ENCODE results near the gene BACH2.
"Not testable (repeated sequence)": the region's sequence is repeated elsewhere in the genome, so short reads cannot be mapped to it uniquely, and the experiment has no call there.

Gene BACH2

DNA sequence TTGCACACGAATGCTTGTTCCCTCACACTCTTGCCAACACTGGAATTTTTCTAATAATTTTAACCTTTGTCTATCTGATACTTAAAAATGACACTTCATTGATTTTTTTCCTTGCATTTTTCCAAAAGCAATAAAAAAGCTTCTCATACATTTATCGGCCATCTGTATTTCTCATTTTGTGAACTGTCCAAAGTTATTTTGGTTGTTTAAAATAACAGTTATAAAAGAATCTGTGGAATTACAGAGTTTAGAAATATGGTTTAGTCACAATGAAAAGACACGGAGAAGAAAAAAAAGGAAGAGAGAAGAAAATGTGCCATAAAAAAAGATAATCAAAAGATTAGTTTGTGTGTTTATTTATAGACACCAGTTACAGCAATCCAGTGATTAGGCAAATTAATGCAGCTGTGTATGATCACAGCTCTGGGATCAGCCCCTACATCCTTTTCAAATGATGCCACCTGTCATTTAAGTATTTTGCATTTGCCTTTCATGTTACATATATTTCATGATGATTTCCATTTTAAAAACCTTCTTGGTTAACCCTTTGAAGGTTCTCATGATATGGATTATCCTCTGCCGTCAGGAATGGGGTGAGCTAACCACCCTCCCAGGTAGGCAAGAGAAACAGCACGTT lies 171.7 kb downstream of the BACH2 start:
- DNase-seq (ENCODE audit: low spot score): no peak

DNA sequence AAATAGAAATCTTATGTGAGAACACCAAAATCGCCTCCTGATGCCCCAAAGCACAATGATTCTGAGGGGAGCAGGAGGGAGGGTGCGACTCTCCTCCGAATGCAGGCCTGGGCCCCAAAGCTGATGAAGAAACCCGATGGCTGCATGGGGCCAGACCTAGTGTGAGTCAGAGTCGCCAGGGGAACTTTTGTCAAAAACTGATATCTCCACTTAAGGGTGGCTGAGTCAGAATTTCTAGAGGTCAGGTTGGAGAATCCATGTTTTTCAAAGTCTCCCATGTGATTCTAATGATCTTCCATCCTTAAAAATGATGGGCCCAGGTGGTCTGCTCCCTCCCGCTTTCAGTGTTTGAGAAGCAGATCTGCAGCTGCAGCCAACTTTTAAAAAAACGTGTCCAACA lies 172.8 kb downstream of the BACH2 start:
- no peak for DNase-seq (ENCODE audit: low spot score)

DNA sequence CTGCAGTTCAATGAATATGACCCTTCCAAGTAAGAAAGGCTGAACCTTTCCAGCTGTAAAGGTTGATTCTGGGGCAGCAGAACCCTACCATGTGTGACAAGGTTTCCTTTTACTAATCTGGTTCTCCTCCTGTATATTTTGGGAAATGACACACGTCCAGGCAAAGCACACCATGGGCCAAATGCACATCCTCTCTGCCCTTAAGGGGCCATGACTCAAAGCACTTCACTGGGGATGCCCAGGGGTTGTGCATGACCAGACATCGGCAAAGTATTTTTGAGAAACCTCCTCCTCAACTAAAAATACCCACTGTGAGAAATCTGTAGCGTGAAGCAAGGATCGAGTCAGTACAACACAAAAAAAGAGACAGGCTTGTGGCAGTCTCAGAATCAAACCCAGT lies 174.7 kb downstream of the BACH2 start:
- no peak for DNase-seq (ENCODE audit: low spot score)

DNA sequence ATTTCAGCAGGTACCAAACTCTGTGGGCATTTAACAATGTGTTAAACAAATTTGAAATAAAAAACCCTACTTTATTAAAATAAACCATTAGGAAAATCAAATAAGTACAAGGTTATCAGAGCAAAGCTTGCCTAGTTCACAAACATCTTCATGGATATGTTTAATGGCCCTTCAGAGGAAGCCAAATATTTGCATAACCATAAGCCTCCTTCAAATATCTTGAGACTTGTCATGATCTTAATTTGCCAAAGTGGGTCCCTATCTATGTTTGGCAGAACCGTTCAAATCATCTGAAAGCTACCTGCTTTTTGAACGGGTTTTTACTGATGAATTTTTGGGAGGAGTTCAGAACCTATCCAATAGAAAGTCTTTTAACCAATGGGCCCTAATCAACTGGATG lies 176.3 kb downstream of the BACH2 start:
- no peak for DNase-seq (ENCODE audit: low spot score)

DNA sequence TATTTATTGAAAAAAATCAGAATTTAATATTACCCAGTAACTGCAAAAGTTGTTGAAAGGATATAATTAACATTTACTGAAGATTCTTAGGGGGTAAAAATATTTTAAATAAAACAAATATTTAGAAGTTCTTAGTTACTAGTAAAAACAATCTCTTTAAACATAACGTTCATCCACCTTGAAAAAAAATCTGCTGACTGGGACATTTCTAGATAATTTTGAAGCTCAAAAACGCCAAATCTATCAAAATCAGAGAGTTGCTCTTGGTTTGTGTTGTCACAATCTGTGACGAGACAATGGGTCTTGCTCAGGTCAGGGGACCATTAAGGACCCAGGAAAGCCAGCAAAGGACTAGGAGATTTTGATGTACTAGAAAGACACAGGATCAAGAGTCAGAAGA lies 177.0 kb downstream of the BACH2 start:
- no peak for DNase-seq (ENCODE audit: low spot score)

DNA sequence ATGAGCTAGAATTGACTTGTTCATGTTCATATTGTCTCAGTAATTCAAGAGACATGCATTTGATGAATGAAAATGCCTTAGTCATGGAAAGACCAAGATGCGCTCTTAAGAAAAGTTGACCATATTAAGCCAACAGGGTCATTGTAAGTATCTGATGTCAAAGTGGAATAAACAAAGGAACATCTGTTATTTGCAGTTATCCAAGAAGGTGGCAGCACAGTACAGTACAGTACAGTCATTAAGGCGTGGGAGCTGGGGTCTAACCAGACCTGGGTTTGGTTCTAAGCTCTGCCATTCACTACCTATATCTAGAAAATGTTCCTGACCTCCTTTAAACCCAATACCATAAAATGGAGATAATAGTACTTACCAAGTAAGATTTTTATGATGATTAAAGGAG lies 178.1 kb downstream of the BACH2 start:
- no peak for DNase-seq (ENCODE audit: low spot score)

DNA sequence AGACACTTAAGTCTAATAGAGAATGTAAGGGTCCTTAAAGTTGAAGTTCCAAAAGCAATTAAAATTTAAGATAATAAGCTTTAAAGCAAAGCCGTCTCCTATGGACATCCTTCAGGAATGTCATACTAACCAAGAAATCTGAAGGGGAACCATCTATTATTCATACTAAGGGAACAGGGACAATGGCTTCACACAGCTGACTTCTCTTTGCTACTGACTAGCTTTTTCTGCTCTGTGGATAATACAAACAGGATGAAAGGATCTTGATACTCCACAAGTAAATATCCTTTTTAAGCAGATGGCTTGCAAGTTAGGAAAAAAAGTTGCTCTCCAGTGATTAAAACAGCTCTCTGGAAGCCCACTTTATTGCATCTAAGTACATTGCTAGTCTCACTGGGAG lies 178.6 kb downstream of the BACH2 start:
- DNase-seq (ENCODE audit: low spot score): no peak

DNA sequence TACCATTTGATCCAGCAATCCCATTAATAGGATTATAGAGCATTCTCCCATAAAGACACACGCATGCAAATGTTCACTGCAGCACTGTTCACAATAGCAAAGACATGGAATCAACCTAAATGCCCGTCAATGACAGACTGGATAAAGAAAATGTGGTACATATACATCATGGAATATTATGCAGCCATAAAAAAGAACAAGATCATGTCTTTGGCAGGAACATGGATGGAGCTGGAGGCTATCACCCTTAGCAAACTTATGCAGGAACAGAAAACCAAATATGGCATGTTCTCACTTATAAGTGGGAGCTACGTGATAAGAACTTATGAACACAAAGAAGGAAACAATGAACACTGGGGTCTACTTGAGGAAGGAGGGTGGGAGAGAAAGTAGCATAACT lies 180.5 kb downstream of the BACH2 start:
- not testable (repeated sequence) for DNase-seq (ENCODE audit: low spot score)

DNA sequence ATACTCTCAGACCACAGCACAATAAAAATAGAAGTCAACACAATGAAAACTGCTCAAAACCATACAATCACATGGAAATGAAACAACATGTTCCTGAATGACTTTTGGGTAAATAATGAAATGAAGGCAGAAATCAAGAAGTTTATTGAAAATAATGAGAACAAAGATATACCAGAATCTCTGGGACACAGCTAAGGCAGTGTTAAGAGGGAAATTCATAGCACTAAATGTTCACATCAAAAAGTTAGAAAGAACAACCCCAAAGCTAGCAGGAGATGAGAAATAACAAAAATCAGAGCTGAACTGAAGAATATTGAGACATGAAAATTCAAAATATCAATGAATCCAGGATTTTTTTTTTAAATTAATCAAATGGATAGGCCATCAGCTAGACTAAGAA lies 183.3 kb downstream of the BACH2 start:
- DNase-seq (ENCODE audit: low spot score): no peak

DNA sequence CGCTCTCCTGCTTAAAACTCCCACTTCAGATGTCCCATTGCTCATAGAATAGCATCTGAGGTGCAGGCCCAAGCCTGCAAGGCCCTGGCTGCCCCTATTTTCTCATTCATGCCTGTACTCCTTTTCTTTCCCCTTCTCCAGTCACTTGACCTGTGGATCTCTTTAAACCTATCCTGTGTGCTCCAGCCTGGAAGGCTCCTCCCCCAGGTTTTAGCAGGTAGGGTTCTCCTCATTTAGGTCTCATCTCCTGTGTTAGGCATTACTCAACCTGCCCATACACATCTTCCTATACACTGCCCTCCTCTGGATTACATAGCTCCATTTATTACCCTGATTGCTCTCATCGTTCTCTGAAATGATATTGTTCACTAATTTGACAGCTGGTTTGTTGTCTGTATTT lies 185.3 kb downstream of the BACH2 start:
- DNase-seq (ENCODE audit: low spot score): no peak

DNA sequence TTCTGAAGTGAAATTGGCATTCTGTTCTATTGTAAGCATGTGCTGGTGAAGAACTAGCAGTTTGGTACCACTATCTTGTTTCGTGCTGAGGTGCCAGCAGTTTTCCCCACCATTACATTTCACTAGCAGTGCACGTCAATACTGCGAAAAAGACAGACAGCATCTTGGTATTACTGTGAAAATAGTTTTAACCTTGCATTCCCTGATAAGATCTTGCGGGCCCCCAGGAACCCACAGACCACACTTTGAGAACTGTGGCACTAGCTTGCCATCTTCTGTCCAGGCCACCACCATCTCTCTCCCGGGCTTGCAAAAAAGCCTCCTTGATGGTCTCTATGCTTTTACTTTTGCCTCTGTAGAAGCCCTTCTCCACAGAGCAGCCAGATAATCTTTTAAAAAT lies 185.7 kb downstream of the BACH2 start:
- DNase-seq (ENCODE audit: low spot score): no peak

DNA sequence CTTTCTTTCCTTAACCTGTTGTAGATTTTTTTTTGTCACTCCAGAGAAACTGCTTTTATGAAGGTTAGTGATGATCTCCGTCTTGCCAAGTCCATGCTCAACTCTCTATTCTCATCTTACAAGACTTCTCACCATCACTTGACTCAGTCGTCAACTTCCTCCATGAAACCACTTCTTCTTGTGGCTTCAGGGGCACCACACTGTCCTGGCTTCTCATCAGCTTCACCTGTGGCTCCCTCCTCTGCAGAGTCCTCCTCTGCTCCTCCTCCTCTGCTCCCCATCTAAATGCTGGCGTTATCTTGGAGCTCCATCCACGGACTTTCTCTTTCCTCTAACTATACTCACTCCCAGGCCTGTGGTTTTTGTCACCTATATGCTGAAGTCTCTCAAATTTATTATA lies 187.5 kb downstream of the BACH2 start:
- DNase-seq (ENCODE audit: low spot score): no peak

DNA sequence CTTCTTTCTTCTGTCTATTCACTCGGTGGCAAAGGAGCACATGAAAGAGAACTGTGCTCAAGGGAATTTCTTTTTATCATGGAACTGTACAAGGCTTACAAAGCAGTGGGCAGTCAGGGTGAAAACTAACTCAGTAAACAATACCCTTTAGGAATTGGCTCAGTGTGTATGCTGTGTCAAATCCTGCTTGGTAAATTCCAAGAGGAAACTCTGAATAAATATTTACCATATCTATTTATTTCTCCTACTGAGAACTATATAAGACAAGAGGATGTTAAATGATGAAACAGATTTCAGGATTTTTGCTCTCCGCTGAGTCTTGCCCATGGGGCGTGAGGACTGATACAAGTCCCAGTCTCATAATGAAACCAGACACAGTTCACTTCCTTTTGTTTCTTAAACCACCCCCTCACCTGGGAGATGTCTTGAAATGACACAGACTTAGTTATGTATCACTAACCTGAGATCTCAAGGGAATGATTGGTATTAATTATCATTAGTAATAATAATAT lies 188.8 kb downstream of the BACH2 start:
- DNase-seq (ENCODE audit: low spot score): no peak

DNA sequence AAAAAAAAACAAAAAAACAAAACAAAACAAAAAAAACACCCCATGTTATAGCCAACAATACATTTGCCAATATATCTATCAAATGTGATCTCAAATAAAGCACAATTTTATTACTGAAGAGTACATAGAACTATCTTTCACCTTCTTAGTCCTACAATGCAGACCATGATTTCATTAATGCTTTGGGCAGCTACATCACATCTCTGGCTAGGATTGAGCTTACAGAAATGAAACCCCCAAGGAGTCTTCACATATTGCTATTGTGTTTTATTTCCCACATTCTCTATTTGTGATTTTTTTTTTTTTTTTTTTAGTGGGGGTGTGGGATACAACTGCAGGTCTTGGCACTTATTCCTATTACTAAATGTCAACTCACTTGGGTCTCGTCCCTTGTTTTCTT lies 189.3 kb downstream of the BACH2 start:
- no peak for DNase-seq (ENCODE audit: low spot score)

DNA sequence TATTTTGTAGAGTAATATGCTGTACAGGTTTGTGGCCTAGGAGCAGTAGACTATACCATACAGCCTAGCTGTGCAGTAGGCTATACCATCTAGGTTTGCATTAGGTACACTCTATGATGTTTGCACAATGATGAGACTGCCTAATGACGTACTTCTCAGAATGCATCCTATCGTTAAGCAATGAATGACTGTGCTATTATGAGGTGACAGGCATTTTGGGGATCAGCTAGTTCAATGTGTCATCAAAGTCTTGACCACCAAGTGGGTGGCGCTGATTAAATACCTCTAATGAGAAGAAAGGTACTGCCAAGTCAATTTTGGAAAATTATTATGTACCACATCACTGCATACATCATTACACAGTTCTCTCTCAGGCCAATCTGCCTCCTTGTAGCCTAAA lies 190.2 kb downstream of the BACH2 start:
- no peak for DNase-seq (ENCODE audit: low spot score)

DNA sequence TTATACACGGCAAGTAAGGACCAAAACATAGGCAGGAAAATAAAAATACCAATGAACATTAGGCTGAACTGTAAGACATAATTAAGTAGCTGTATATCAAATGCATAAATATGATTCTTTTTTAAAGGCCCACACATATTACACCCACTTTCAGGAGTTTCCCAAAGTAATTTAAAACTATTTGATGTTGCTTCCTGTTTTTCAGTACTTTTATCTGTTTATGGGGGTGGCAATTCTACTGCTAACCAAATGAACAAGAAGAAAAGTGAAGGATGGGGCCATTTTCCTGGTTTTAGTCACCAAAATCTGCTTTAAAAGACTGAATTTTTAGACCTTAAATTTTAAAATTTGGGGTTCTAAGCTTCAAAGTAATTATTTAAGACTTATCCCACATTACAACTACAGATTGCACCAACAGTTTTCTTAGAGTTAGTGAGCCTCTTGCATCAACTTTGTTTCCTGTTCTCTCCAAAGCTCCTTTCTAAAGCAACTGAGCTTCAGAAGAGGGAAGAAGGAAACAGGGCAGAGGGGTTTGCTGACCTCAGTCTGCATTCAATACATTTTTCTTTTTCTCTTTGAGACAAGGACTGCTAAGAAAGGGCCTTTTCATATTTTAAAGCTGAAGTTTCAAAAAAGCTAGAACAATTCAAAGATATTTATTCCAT lies 191.0 kb downstream of the BACH2 start:
- no peak for DNase-seq (ENCODE audit: low spot score)

DNA sequence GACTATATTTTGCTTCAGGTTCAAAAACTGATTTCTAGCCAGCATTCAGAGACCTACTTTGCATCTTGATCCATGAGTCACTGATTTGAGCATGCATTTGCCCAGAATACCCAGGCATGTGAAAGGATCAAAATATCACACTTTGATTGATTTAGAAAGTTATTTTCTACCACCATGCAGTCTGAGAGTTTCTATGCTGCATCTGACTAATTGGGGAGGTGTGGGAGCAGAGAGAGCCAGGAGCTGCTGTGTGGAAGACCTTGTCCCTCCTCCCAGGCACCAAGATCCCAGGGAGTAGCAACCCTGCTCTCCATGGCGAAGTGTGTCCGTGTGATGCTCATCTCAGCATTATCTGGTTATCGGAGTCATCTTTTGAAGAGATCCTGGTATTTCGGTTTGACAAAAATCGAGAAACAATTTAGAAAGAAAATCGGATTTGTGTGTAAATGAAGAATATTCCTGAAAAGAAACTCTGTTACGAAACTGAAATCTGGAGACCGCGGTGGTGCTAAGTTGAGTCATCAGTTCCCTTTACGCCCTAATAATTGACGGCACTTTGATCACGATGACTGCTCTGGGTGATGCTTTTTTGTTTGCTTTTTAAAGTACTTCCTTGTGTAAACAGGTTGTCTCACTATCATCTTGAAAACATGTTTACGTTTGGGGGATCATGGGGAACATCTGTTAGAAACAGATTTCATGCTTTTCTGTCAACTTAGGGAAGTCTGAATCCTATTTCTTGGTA lies 193.4 kb downstream of the BACH2 start:
- no peak for DNase-seq (ENCODE audit: low spot score)

DNA sequence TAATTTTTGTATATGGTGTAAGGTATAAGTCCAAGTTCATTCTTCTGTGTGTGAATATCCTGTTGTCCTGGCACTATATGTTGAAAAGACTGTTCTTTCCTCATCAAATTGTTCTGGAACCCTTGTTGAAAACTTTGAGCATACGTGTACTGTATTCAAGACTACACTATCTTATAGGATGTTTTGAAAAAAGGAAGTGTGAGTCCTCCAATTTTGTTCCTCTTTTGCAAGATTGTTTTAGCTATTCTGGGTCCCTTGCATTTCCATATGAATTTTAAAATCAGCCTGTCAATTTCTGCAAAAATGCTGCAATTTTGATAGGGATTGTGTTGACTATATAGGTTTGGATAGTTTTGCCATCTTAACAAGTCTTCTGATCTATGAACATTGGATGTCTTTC lies 195.2 kb downstream of the BACH2 start:
- DNase-seq (ENCODE audit: low spot score): no peak

DNA sequence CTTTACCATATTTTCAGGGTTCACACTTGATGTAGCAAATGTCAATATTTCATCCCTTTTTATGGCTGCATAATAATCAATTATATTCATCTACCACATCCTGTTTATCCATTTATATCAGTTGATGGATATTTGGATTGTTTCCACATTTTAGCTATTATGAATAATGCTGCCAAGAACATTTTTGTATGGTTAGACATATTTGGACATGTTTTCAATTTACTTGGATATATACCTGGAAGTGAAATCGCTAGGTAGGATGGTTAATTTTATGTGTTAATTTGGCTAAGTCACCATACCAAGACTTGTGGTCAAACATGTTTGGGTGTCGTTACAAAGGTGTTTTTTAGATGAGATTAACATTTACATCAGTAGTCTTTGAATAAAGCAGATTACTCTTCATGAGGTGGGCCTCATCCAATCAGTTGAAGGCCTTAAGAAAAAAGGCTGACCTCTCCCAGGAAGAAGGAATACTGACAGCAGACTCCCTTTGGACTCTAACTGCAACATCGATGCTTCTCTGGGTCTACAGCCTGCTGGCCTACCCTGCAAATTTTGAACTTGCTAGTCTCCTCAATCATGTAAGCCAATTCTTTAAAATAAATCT lies 196.5 kb downstream of the BACH2 start:
- DNase-seq (ENCODE audit: low spot score): no peak

DNA sequence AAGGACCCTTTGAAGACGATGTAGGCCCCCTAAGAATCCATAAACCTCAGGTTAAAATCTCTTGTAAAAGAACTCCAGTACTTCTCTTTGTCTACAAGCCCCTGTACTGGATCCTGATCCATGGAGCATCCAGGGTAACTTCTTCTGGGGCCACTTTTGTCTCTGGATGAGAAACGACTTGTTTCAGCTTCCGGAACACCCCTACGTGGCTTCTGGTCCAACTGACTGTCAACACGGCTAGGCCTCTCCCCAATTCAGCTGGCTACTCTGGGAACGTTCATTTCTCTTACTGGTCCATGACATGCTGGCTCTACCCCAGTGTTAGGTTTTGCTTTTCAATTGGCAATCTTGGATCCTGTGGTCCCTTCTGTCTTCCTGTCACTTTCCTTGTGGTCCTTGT lies 198.0 kb downstream of the BACH2 start:
- no peak for DNase-seq (ENCODE audit: low spot score)

DNA sequence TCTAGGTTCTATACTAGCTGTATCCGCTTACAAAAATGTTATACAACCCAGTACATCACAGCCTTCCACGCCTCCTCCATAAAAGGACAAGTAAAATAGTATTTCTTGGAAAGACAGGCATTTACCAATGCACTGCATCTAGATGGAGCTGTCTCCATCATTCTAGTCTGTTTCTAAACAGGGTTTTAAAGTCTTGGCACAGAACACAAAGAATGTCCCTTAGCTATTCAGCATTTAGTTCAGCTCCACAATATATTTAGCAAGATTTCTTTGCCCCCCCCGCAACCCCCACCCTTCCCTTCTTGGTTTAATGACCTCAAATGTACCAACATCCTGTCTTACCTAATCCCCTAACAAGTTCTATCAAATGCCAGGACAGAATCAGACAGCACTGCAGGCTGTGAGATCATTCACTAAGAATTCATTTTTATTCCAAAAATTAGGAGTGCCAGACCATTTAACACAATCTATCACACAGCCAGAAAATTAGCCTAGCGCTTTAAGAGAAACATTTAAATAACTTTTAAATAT lies 198.6 kb downstream of the BACH2 start:
- DNase-seq (ENCODE audit: low spot score): peak; percentile 79

DNA sequence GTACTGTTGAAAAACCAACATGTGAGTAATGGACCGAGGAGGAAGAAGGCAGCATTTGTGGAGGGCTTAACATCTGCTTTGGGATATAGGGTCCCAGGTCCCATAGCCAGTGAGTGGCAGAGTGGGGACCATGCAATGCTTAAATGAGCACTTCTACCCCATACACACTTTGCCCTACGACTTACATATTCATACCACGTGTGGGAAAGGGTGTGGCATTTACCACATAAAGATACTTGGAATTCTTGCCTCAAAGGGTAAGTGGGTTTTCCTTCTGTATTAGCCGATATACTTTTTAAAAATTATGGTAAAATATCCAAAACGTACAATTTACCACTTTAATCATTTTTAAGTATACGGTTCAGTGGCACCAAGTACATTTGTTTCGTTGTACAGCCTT lies 199.3 kb downstream of the BACH2 start:
- DNase-seq (ENCODE audit: low spot score): no peak

DNA sequence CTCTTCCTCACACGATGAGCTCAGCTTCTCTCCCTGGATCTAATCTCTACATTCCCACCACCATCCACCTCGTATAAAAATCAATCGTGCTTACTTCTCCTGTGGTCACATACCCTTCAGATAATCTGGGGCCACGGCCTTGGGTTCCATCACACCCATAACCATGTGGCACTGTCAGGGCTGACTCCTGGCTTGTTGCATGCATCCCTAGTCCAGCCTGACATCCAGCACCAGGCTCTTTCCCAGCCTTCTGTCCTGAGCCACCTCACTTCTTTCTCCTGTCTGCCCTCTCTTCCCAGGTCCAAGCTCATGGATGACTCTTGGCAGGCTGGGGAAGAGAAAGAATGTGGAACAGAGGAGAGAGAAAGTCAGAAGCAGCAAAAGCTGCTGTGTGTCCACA lies 199.8 kb downstream of the BACH2 start:
- DNase-seq (ENCODE audit: low spot score): no peak
